Central memory CD8-positive, alpha-beta T cell (primary cell): ENCODE measurements around the gene CMTR1.

Experiments
- ATAC-seq: fragments of 150-1000 bp; cut with Tn5 transposase; replicated peaks from 2 replicates; pipeline ENCODE4 v1.10.0; 2022; ENCODE audit warnings: mild to moderate bottlenecking, moderate FRiP score, moderate number of reproducible peaks; ENCODE audit not compliant: poor library complexity, severe bottlenecking; ENCODE audit errors: extremely low read depth
- DNase-seq, 2 donors: peaks; one replicate each; pipeline ENCODE4 v3.0.0; 2021; ENCODE audit warnings: low spot score in 2 of 2
- H3K27ac Mint-ChIP-seq: one replicate; pipeline ENCODE4 v1.8.0; 2022; ENCODE audit warnings: low read depth, mild to moderate bottlenecking, moderate library complexity, mixed read lengths
- H3K27me3 Mint-ChIP-seq: one replicate; pipeline ENCODE4 v1.8.0; 2022; ENCODE audit warnings: mixed read lengths
- H3K36me3 Mint-ChIP-seq: one replicate; pipeline ENCODE4 v1.8.0; 2022; ENCODE audit warnings: mild to moderate bottlenecking, moderate library complexity, mixed read lengths; ENCODE audit not compliant: insufficient read depth
- H3K4me1 Mint-ChIP-seq: one replicate; pipeline ENCODE4 v1.8.0; 2022; ENCODE audit warnings: mixed read lengths
- H3K4me3 Mint-ChIP-seq: one replicate; pipeline ENCODE4 v1.8.0; 2022; ENCODE audit warnings: mild to moderate bottlenecking, moderate library complexity, mixed read lengths
- H3K9me3 Mint-ChIP-seq: one replicate; pipeline ENCODE4 v1.8.0; 2022; ENCODE audit warnings: mixed read lengths

Gene CMTR1

DNA sequence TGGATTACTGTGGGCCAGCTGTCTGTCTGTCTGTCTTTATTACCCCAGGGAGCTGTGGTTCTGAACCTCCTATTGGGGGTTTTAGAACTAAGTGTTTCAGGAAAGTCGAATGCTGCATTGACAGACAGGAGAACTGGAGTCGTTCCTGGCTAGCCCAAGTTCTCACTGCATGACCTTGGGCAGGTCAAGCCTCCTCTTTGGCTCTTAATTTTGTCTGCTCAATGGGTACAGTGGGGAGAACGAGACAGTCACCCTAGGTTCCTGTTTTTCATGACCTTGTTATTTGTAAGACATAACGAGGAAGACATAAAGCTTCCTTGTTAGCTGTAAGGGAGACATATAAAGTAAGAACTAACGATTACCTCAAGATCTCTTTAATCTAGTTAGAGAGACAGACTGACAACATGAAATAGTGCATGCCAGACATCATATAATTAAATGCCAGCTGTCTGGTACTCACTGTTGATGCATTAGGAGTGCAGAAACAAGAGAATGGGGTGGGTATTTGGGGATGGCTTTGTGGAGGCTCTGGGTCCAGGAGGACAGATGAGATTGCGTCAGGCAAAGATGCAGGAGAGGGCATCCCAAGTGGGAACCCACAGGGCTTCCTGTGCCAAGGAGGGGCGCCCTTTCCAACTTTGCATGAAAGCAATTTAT lies 70.4 kb downstream of the CMTR1 start:
- no peaks in the 10 kb centered on the region for H3K27me3 Mint-ChIP-seq
- peak overlapping the region; percentile 99 for H3K27ac Mint-ChIP-seq
- peak overlapping the region; percentile 75 for H3K4me3 Mint-ChIP-seq
- DNase-seq (no peak), ATAC-seq (no peak)
- H3K36me3 Mint-ChIP-seq: peaks cover 39% of the 10 kb centered on the region
- H3K4me1 Mint-ChIP-seq: peaks cover 68% of the 10 kb centered on the region
- no peaks in the 10 kb centered on the region for H3K9me3 Mint-ChIP-seq

DNA sequence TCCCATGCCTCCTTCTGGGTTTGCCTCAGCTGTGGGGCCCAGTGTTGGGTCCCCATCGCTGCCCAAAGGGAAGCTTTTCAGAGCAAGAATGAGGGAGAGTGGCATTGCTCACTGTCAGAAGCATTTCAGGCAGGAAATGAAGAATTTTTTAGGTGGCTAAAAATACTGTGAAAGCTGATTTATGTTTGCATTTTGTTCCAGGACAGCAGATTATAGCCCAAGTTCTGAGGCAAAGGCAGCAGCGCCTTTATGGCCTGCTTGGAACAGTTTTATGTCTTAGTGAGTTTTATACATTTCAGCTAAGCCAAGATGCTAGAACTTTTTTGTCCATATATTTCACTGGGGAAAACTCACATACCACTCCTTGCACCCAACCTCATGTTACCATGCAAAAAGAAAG lies 71.0 kb downstream of the CMTR1 start:
- Mint-ChIP-seq H3K27ac (peak overlapping the region; percentile 99), H3K9me3 (no peaks in the 10 kb centered on the region), H3K27me3 (no peaks in the 10 kb centered on the region), H3K4me3 (peak overlapping the region; percentile 75), H3K4me1 (peaks cover 67% of the 10 kb centered on the region), H3K36me3 (peaks cover 40% of the 10 kb centered on the region)
- no peak for ATAC-seq
- DNase-seq: no peak

DNA sequence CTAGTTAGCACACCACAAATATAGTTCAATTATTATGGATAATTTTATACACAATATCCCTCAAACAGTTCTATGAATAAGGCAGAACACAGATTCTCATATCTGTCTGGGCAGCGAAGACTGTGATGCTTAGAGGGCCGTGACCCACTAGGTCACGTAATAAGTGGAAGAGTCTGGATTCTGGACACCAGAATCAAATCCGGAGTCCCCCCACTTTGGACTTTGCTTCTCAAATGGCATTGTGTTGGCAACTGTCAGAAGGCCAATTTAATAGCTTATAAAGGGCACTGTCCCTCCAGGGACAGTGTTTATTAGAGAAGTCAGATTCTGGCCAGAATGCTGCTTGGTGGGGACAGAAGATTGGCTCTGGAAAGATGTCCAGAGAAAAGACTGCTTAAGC lies 73.5 kb downstream of the CMTR1 start:
- Mint-ChIP-seq H3K27me3 (no peaks in the 10 kb centered on the region), H3K27ac (peak overlapping the region; percentile 99), H3K9me3 (no peaks in the 10 kb centered on the region), H3K4me1 (peaks cover 71% of the 10 kb centered on the region), H3K36me3 (peaks cover 36% of the 10 kb centered on the region), H3K4me3 (no peak overlapping the region)
- no peak for ATAC-seq
- DNase-seq: no peak

DNA sequence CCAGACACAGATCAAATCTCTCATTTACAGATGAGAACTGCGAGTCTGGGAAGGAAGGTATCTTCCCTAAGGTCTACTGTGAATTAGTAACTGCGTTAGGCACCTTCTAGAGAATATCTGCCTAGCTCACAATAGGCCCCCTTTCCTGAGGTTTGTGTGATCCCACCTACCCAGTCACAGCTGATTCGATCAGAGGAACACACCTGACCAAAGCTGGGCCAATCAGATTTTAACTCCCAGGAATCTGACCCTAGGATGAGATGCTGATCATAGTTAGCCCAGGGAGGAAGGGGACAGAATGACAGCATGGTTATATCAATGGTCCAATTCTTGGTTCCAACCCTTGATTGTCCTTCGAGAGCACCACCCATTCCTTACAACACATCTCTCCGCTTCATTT lies 74.1 kb downstream of the CMTR1 start:
- no peaks in the 10 kb centered on the region for H3K9me3 Mint-ChIP-seq
- H3K4me1 Mint-ChIP-seq: peaks cover 72% of the 10 kb centered on the region
- no peaks in the 10 kb centered on the region for H3K27me3 Mint-ChIP-seq
- DNase-seq (no peak), ATAC-seq (no peak)
- H3K4me3 Mint-ChIP-seq: no peak overlapping the region
- H3K27ac Mint-ChIP-seq: peak overlapping the region; percentile 92
- peaks cover 35% of the 10 kb centered on the region for H3K36me3 Mint-ChIP-seq

DNA sequence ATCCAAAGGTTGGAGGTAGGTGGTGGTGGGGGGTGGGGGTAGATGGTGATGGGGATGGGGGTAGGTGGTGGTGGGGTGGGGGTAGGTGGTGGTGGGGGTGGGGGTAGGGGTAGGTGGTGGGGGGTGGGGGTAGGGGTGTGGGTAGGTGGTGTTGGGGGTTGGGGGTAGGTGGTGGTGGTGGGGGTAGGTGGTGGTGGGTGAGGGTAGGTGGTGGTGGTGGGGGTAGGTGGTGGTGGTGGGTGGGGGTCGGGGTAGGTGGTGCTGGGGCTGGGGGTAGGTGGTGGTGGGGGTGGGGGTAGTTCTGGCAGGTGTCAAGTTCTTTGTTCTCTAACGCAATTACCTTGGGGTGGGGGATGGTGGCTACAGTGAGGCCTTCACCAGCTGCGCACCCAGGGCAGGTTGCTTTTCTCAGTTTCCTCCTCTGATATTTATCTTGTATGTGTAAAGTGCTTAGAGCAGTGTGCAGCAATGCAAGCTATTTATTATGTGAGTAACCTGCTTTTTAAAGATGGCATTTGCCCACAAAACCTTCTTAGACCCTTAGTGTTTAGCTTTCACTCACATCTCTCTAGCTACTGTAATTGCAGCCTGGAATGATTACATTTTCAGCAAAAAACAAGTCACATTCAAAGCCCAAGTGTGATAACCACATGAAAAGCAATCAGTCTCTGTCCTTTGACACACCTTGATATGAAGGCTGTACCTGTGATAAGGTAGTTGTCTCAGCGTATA lies 74.8 kb downstream of the CMTR1 start:
- DNase-seq: no peak
- peaks cover 27% of the 10 kb centered on the region for H3K36me3 Mint-ChIP-seq
- H3K4me1 Mint-ChIP-seq: peaks cover 69% of the 10 kb centered on the region
- H3K27ac Mint-ChIP-seq: peak overlapping the region; percentile 92
- H3K4me3 Mint-ChIP-seq: peak overlapping the region; percentile 17
- H3K9me3 Mint-ChIP-seq: no peaks in the 10 kb centered on the region
- H3K27me3 Mint-ChIP-seq: no peaks in the 10 kb centered on the region
- peak; percentile 55 for ATAC-seq

DNA sequence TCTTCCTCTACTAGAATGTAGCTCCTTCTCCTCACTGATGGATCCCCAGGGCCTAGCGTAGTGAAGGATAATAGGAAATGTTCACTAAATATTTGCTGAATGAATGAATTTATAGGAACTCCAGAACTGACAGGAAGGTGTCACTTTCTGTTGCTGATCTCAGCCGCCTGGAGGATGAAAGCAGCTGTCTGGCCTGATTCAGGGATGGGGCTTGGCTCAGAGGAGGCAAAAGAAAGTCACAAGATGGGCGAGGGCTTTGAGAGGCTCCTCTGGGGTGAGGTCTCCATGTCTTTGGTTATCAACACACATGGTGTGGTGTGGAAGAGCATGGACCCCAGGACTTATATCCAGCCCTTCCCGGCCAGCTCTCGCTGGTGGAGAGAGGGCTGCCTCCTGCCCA lies 78.2 kb downstream of the CMTR1 start:
- H3K4me1 Mint-ChIP-seq: peaks cover 74% of the 10 kb centered on the region

DNA sequence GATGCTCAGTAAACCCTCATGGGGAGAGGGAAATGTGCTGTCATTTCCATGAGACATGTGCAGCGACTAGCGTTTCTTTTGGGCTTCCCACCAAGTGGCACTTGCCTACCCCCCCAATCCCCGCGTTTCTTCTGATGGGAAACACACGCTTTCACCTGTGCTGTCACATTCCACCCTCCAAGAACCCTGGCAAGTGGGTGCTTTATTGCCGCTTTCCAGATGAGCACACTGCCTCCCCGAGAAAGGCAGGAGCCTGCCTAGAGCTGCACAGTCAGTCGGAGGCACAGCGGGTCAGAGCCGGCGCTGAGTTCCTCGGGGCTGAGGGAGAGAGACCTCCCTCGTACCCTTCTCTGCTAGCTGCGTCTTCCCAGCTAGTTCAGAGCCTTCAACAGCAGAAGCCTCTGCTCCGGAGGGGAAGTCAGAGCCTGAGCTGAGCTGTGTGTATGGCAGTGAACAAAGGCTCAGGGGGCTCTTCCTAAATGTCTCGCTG lies 78.9 kb downstream of the CMTR1 start:
- no peaks in the 10 kb centered on the region for H3K27me3 Mint-ChIP-seq
- peaks cover 82% of the 10 kb centered on the region for H3K4me1 Mint-ChIP-seq
- H3K36me3 Mint-ChIP-seq: peaks cover 35% of the 10 kb centered on the region
- DNase-seq (no peak), ATAC-seq (no peak)
- H3K9me3 Mint-ChIP-seq: no peaks in the 10 kb centered on the region
- no peak overlapping the region for H3K27ac Mint-ChIP-seq
- no peak overlapping the region for H3K4me3 Mint-ChIP-seq

More for the DNA sequence above, 78.2 kb downstream of the CMTR1 start:
- H3K4me3 Mint-ChIP-seq: no peak overlapping the region
- peaks cover 28% of the 10 kb centered on the region for H3K36me3 Mint-ChIP-seq
- ATAC-seq (no peak), DNase-seq (no peak)
- H3K9me3 Mint-ChIP-seq: no peaks in the 10 kb centered on the region
- peak overlapping the region; percentile 78 for H3K27ac Mint-ChIP-seq
- H3K27me3 Mint-ChIP-seq: no peaks in the 10 kb centered on the region

DNA sequence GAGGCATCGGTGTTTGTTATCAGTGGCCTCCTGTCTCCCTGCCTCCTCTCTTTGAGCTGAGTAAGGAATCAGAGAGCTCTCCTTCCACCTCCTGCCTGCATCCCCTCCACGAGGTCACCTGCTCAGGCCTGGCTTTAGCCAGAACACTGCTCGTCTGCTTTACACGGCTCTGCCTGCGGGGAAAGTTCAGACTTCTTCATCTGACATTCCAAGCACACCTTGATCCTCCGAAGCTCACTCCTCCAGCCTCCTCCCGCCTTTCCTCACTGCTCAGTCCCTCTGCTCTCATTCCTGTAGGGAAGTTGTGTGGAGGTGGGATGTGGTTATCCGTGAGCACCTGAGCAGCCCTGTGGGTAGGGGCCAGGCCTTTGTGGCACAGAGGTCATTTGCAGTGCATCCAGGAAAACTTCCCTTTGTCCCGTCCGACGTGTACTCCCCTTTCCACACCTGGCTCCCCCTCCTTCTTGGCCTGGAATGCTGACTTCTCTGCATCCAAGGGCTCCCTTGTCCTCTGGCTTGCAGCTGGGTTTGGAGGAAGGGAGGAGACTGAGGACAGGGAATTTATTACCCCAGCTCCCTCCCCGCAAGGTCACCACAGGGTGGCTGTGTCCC lies 79.5 kb downstream of the CMTR1 start:
- ATAC-seq (no peak), DNase-seq (no peak)
- H3K4me3 Mint-ChIP-seq: no peak overlapping the region
- H3K9me3 Mint-ChIP-seq: no peaks in the 10 kb centered on the region
- H3K4me1 Mint-ChIP-seq: peaks cover 87% of the 10 kb centered on the region
- H3K36me3 Mint-ChIP-seq: peaks cover 40% of the 10 kb centered on the region
- H3K27ac Mint-ChIP-seq: peak overlapping the region; percentile 98
- no peaks in the 10 kb centered on the region for H3K27me3 Mint-ChIP-seq

DNA sequence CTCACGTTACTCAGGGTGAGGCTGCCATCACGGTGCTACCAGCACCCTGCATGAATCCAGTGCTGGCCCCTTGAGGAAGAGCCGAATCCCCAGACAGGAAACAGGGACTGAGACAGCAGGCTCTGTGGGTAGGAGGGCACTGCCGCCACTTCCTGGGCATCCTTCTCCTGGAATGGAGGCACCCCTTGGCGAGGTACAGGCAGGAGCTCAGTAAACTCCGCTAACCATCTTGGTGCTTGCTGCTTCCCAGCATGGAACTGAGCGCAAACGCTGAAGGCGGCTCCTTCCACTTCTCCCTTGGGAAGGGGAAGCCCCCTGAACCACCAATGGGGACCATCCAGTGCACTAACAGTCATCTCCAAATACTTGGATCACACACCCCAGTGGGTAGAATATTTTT lies 80.1 kb downstream of the CMTR1 start:
- Mint-ChIP-seq H3K36me3 (peaks cover 38% of the 10 kb centered on the region), H3K27me3 (no peaks in the 10 kb centered on the region), H3K9me3 (no peaks in the 10 kb centered on the region), H3K4me1 (peaks cover 89% of the 10 kb centered on the region), H3K27ac (peak overlapping the region; percentile 98), H3K4me3 (peak overlapping the region; percentile 79)
- DNase-seq (no peak), ATAC-seq (no peak)

DNA sequence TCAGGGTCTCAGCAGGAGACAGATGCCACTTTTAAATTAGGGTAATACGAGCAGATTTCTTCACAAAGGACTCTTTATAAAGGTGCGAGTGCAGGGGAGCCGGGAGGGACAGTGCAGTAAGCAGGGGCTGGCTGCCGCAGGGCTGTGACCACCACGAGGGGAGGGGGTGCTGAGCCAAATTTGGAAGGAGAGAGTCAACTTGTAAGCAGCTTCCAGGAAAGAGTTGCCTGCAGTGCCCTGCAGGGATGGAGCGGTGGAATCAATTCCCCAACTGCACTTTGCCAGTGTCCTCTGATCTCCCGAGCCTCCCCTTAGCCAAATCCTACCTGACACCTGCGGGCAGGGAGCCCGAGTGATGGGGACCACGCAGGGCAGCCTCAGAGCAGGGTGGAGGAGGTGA lies 80.6 kb downstream of the CMTR1 start:
- Mint-ChIP-seq H3K4me3 (peak overlapping the region; percentile 79), H3K36me3 (peaks cover 35% of the 10 kb centered on the region), H3K4me1 (peaks cover 89% of the 10 kb centered on the region), H3K27me3 (no peaks in the 10 kb centered on the region), H3K27ac (peak overlapping the region; percentile 98), H3K9me3 (no peaks in the 10 kb centered on the region)
- no peak for DNase-seq
- ATAC-seq: no peak

DNA sequence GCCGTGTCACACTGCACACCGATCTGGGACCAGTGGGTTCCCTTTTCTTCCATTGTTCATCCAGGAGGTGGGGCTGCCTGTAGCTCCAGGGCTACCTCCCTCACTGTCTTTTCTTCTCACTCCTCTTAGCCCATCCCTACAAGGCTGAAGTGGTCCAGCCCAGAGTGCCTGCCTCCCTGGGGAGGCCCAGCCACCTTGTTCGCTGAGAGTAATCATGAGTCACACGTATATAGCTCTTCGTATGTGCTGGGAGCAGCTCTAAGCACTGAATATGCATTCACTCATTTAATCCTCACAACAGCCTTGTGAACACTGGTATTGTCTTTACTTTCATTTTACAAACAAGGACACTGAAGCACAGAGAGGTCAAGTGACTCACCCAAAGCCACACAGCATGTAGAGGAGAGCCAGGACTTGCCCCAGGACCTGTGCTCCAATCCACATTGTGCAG lies 81.3 kb downstream of the CMTR1 start:
- Mint-ChIP-seq H3K4me3 (peak overlapping the region; percentile 79), H3K36me3 (peaks cover 38% of the 10 kb centered on the region), H3K9me3 (no peaks in the 10 kb centered on the region), H3K4me1 (peaks cover 95% of the 10 kb centered on the region), H3K27ac (peak overlapping the region; percentile 98), H3K27me3 (no peaks in the 10 kb centered on the region)
- DNase-seq (peak in 1 of 2 donors; percentile 23), ATAC-seq (no peak)

DNA sequence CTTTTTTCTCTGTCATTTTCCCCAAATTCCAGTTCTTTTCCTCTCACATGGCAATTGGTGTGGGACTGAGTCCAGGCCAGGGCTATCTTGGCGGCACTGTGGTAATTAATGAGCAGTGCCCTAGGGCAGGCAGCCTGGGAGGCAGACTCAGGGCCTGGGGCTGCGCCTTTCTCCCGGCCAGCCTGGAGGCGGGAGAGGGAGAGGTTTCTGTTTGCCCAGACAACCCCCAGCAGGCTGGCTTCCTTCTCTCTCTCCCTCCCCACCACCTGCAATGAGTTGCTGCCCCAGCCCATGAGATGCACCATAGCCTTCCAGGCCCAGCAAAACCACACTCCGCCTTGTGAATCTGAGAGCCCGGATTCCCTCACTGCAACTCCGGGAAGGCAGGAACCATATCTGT lies 81.8 kb downstream of the CMTR1 start:
- ATAC-seq (no peak), DNase-seq (peak in 1 of 2 donors; percentile 14)
- no peaks in the 10 kb centered on the region for H3K9me3 Mint-ChIP-seq
- H3K27me3 Mint-ChIP-seq: no peaks in the 10 kb centered on the region
- peaks cover 93% of the 10 kb centered on the region for H3K4me1 Mint-ChIP-seq
- H3K27ac Mint-ChIP-seq: peak overlapping the region; percentile 98
- peak overlapping the region; percentile 79 for H3K4me3 Mint-ChIP-seq
- H3K36me3 Mint-ChIP-seq: peaks cover 38% of the 10 kb centered on the region

DNA sequence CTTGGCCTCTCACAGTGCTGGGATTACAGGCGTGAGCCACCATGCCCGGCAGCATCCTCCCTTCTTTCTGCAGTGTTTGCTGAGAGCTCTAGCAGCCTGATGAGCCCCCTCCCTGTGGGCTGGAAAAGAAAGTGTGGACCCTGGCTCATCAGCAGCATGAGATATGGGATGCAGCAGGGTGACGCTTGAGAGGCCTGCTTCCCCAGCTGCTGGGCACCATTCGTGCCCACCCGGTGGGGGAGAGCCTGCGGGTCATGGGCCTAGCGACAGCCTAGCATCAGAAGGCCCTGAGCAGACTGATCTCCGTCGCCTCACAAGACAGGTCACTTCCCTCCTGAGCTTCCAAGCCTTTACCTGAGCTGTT lies 82.7 kb downstream of the CMTR1 start:
- no peaks in the 10 kb centered on the region for H3K9me3 Mint-ChIP-seq
- no peak for DNase-seq
- H3K4me3 Mint-ChIP-seq: peak overlapping the region; percentile 79
- H3K36me3 Mint-ChIP-seq: peaks cover 38% of the 10 kb centered on the region
- H3K27me3 Mint-ChIP-seq: no peaks in the 10 kb centered on the region
- H3K4me1 Mint-ChIP-seq: peaks cover 86% of the 10 kb centered on the region
- peak overlapping the region; percentile 98 for H3K27ac Mint-ChIP-seq
- no peak for ATAC-seq
